ENCODE data around the gene GNG12. TPM values are rescaled to one million over a fixed set of nuclear protein-coding genes. Genes with fewer than 3 reads are reported as not detected.
A peak's percentile ranks its signal among the peaks of the same experiment; 100 is the strongest.

The GNG12 gene
- total RNA-seq, 3 donors from 2014 or later, result 0.16 to 0.30 (median 0.18) TPM

DNA sequence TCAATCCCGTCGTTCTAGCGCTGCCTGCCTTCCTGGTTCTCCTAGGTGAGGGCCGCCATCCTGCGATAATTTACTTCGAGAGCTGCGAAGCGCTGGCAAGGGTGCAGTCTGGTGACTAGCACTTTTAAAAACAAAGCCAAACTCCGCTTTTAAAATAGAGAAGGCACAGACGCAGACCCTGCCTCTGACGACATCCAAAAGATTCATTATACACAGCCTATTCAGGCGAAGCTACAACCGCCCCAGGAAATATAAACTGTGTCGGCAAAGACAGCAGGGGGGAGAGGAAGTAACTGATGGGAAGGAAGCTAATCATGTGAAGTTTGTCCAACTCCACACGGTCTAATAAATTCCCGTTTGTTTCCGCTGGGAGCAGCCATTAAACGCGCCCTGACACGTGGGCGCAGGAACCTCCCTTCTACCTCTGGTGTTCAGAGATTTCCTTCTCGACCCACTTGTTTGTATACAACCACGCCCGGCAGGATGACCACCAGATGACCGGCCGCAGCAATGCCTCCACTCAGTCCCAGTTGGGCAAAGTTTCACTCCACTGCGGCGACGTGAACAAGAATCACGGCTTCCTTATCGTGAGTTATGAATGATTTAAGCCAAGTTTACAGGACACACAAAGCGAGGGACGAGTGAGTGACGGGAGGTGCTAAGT, 1.3 kb downstream of the GNG12 start:
- no peaks in the 10 kb centered on the region for H3K36me3 Mint-ChIP-seq (ENCODE audit: insufficient read depth)
- H3K27me3 Mint-ChIP-seq (ENCODE audit: low read depth), result peaks cover 54% of the 10 kb centered on the region
- no peaks in the 10 kb centered on the region for H3K9me3 Mint-ChIP-seq
- peak overlapping the region; percentile 55 for H3K4me3 Mint-ChIP-seq
- H3K4me1 Mint-ChIP-seq (ENCODE audit: low read depth), result peaks cover 10% of the 10 kb centered on the region
- DNase-seq, result no peak
- ATAC-seq, result no peak

DNA sequence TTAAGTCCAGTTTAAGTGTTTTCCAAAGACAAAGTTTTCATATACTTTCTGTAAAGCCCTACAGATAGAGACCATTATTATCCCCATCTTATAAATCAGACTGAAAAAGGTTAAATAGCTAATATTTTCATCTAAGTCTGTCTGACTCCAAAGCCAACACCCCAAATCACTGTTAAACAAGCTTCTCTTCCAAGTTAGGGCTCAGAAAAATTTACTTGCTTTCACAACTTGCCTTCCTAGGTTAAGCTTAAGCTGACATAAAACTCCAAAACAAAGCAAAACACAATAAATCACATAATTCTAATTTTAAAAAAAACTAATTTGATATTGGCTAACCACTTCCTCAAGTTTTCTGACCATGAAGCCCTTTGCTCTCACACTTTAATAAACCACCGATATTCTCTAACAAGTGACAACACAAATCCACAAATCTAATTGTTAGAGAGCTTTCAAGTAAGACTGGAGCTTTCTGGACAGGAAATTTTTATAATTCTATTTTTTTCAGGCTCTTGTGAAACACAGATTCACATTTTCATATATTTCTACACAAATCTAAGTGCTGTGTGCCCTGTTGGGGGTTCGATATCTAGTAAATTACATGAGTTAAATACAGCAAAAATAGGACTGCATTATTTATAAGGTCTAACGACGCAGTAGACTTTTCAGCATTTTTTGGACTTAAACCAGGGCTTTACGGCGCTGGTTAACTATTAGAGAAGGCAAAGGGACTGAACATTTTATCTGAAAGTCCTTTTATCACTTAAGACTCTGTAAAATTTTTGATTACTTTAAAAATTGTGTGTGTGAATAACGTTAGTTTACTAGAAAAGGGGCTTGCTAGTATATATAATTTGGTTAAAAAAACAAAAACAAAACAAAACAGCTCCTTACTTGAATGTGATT, 2.1 kb downstream of the GNG12 start:
- DNase-seq (no peak), ATAC-seq (no peak)
- Mint-ChIP-seq H3K36me3 (ENCODE audit: insufficient read depth) (no peaks in the 10 kb centered on the region), H3K4me3 (peak overlapping the region; percentile 55), H3K4me1 (ENCODE audit: low read depth) (peaks cover 10% of the 10 kb centered on the region), H3K9me3 (no peaks in the 10 kb centered on the region), H3K27me3 (ENCODE audit: low read depth) (peaks cover 47% of the 10 kb centered on the region)

DNA sequence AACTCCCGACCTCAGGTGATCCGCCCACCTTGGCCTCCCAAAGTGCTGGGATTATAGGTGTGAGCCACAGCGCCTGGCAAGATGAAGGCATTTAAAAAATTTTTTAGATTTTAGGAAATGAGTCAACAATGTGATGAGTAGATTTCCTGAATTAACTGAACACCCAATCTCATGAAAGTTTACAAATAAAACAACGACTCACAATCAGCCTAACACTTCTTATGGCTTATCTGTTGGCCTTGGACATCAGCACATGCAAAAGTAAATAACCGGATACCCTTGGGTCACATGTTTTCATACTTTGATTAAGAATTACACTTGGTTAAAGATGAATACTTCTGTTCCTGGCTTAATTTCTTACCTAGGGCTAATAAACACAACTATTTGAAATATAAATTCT, 3.0 kb downstream of the GNG12 start:
- Mint-ChIP-seq H3K4me3 (no peak overlapping the region), H3K4me1 (ENCODE audit: low read depth) (peaks cover 10% of the 10 kb centered on the region), H3K27me3 (ENCODE audit: low read depth) (peaks cover 40% of the 10 kb centered on the region), H3K36me3 (ENCODE audit: insufficient read depth) (no peaks in the 10 kb centered on the region), H3K9me3 (no peaks in the 10 kb centered on the region)
- DNase-seq (no peak), ATAC-seq (no peak)

DNA sequence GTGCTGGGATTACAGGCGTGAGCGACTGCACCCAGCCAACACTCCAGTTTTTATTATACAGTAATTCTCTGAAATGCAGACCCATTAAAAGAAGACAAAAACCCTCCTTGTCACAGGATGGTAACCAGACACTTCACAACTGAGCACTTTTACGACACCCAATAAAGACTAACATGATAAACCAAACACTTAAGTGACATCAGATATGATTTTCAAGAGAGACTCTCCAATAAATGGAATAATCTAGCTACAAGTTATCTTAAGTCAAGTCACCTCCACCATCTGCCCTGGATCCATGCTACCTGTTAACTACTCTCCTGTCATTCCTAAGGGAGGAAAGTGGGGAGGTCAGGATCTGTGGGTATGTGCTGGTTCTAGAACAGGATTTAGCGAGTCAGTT, 5.6 kb downstream of the GNG12 start:
- Mint-ChIP-seq H3K9me3 (no peaks in the 10 kb centered on the region), H3K27me3 (ENCODE audit: low read depth) (peaks cover 24% of the 10 kb centered on the region), H3K36me3 (ENCODE audit: insufficient read depth) (no peaks in the 10 kb centered on the region), H3K4me3 (no peak overlapping the region), H3K4me1 (ENCODE audit: low read depth) (peaks cover 9% of the 10 kb centered on the region)
- no peak for ATAC-seq
- DNase-seq, result no peak

DNA sequence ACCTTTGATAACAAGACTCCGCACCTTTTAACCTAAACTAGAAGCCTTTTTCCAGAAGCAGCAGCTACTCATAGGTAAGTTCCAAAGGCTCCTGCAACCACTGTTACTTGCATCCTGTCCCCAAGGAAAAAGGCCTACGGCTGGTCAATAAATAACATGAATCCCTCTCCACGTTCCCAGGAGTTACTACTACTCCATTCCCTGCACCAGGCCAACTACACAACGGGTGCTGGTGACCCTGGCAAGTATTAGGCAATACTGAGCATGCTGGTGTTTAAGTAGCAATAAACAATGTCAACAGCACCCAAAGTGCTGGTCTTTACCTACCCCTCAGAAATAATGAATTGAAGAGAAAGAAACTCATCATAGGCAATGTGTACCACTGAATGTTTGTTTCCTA, 7.7 kb downstream of the GNG12 start:
- DNase-seq, result no peak
- ATAC-seq, result no peak
- Mint-ChIP-seq H3K4me1 (ENCODE audit: low read depth) (no peaks in the 10 kb centered on the region), H3K9me3 (no peaks in the 10 kb centered on the region), H3K36me3 (ENCODE audit: insufficient read depth) (no peaks in the 10 kb centered on the region), H3K4me3 (no peak overlapping the region), H3K27me3 (ENCODE audit: low read depth) (peaks cover 10% of the 10 kb centered on the region)

DNA sequence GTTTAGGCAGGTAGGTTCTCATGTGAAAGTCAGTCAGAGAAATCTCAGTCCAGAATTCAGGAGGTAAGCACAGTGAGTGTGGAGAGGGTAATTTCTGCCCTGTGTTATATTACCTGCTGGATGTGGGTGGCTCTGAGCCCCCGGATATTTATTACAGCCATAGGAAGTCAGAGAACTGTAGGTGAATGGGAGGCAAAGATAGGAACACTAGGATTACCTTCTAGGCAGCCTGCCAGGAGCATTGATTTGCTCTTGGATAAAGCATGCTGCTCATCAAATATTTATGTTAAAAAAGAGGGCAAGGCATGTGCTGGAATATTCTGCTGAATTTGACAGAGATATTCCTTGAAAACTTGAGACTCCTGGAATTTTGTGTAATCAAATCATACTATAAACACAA, 8.5 kb downstream of the GNG12 start:
- H3K36me3 Mint-ChIP-seq (ENCODE audit: insufficient read depth), result no peaks in the 10 kb centered on the region

DNA sequence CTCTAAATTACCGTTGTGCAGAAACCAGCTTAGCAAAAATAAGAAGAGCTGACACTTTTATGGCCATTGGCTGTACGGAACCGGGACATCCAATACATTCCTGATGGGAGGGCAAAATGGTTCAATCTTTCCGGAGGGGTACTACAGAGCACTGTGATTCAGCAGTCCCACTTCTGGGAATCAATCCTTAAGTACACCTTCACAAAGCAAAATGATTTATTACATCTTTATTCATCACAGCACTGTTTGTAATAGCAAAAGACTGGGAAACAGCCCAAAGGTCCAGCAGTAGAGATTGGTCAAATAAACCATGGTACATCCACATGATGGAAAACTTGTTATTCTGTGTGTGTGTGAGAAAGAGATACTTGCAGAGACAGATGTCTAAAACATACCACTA, 9.7 kb downstream of the GNG12 start:
- peaks cover 8% of the 10 kb centered on the region for H3K27me3 Mint-ChIP-seq (ENCODE audit: low read depth)
- H3K4me1 Mint-ChIP-seq (ENCODE audit: low read depth), result no peaks in the 10 kb centered on the region
- DNase-seq (no peak), ATAC-seq (no peak)
- no peak overlapping the region for H3K4me3 Mint-ChIP-seq
- no peaks in the 10 kb centered on the region for H3K36me3 Mint-ChIP-seq (ENCODE audit: insufficient read depth)
- H3K9me3 Mint-ChIP-seq, result no peaks in the 10 kb centered on the region

More for the DNA sequence above, 8.5 kb downstream of the GNG12 start:
- no peak for DNase-seq
- no peaks in the 10 kb centered on the region for H3K9me3 Mint-ChIP-seq
- H3K4me1 Mint-ChIP-seq (ENCODE audit: low read depth), result no peaks in the 10 kb centered on the region
- no peak overlapping the region for H3K4me3 Mint-ChIP-seq
- ATAC-seq, result no peak
- peaks cover 6% of the 10 kb centered on the region for H3K27me3 Mint-ChIP-seq (ENCODE audit: low read depth)

DNA sequence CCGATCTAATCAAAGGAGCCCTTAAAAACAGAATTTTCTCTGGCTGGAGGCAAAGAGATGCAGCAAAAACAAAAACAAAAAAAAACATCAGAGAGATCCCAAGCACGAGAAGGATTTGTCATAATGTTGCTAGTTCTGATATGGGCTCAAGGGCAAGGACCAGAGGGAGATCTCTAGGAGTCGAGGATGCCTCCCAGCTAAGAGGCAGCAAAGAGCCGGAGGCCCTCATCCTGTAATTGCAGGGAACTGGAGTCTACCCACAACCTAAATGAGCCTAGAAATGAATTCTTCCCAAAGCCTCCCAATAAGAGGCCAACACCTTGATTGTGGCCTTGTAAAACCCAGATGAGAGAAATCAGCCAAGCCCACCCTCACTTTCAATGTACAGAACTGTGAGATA, 12.0 kb downstream of the GNG12 start:
- H3K4me3 Mint-ChIP-seq, result no peak overlapping the region
- peaks cover 11% of the 10 kb centered on the region for H3K27me3 Mint-ChIP-seq (ENCODE audit: low read depth)
- no peaks in the 10 kb centered on the region for H3K9me3 Mint-ChIP-seq
- no peak for DNase-seq
- H3K36me3 Mint-ChIP-seq (ENCODE audit: insufficient read depth), result no peaks in the 10 kb centered on the region
- ATAC-seq, result no peak
- no peaks in the 10 kb centered on the region for H3K4me1 Mint-ChIP-seq (ENCODE audit: low read depth)

DNA sequence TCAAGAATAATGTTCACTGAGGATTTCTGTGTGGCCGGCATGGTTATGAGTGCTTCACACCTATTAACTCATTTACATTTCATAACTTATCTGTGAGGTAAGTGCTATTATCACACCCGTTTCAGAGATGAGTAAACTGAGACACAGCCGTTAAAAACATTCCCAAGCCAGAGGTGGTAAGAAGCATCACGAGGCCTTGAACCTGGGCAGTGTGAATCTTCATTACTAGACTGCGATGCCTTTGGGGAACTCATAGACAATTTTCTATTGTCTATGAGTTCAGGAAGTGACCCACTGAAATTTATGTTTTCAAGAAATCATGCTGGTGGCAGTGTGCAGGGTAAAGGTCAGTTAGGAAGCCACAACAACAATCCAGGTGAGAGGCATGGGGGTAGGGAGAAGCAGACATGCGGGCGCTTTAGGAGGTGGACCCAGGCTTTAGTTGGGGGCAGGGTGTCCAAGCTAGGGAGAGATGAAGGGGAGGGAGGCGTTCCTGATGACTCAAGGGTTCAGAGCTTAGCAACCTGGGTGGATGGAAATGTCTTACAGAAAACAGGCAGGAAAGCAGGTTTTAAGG, 14.5 kb downstream of the GNG12 start:
- Mint-ChIP-seq H3K4me3 (no peak overlapping the region), H3K27me3 (ENCODE audit: low read depth) (peaks cover 11% of the 10 kb centered on the region), H3K4me1 (ENCODE audit: low read depth) (no peaks in the 10 kb centered on the region), H3K9me3 (no peaks in the 10 kb centered on the region), H3K36me3 (ENCODE audit: insufficient read depth) (no peaks in the 10 kb centered on the region)
- ATAC-seq (no peak), DNase-seq (no peak)

DNA sequence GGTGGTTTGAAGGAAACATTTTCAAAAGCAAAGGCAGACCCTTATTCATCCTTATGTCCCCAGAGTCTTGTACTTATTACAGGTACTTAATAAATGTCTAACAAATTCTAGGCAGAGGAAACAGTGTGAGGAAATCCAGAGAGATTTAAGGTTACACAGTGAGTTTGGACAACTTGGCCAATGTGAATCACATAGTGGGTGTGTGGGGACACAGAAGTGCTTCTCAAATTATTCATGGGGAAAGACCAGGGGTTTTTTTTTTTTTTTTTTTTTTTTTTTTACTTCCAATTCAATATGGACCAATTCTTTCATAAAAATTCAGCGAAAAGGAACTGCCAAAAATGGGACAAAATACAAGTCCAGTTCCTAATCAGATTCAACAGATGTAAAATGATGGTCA, 15.1 kb downstream of the GNG12 start:
- ATAC-seq (no peak), DNase-seq (no peak)
- Mint-ChIP-seq H3K9me3 (no peaks in the 10 kb centered on the region), H3K4me1 (ENCODE audit: low read depth) (no peaks in the 10 kb centered on the region), H3K4me3 (no peak overlapping the region), H3K27me3 (ENCODE audit: low read depth) (peaks cover 11% of the 10 kb centered on the region), H3K36me3 (ENCODE audit: insufficient read depth) (no peaks in the 10 kb centered on the region)

DNA sequence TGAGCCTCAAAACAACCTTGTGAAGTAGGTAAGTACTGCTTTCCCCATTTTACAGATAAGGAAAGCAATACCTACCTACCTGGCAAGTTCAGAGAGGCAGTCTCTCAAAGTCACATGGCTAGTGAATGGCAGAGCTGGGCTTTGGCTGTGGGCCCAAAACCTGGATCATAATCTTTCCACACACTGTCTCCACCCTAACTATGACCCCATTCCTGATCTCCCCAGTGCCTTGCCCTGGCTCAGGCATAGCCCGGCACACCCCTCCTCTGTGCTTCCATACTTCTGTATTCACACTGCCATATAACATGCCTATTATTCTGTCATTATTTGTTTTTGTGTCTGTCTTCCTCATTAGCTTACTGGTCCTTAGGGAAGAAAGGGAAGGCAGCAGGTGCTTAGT, 15.9 kb downstream of the GNG12 start:
- Mint-ChIP-seq H3K4me1 (ENCODE audit: low read depth) (no peaks in the 10 kb centered on the region), H3K9me3 (no peaks in the 10 kb centered on the region), H3K36me3 (ENCODE audit: insufficient read depth) (no peaks in the 10 kb centered on the region), H3K4me3 (no peak overlapping the region), H3K27me3 (ENCODE audit: low read depth) (peaks cover 11% of the 10 kb centered on the region)
- DNase-seq (no peak), ATAC-seq (no peak)

DNA sequence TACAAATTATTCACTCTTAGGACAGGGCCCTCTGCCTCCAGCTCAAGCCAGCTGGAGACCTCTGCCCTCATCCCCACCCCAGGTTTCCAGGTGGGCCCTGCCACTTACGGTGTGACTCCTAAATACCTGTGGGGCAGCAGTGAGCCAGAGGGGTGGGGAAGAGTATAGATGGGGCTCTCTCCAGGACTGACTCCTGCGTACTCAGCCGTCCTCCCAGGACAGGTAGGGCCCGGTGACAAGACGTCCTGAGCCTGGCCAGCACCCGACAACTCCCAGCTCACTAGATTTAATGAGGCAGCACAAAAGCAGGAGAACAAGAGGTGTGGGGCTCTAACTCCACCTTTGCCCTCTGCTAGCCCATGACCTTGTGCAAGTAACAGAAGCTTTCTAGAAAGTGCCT, 16.8 kb downstream of the GNG12 start:
- peaks cover 11% of the 10 kb centered on the region for H3K27me3 Mint-ChIP-seq (ENCODE audit: low read depth)
- no peaks in the 10 kb centered on the region for H3K36me3 Mint-ChIP-seq (ENCODE audit: insufficient read depth)
- no peak for ATAC-seq

DNA sequence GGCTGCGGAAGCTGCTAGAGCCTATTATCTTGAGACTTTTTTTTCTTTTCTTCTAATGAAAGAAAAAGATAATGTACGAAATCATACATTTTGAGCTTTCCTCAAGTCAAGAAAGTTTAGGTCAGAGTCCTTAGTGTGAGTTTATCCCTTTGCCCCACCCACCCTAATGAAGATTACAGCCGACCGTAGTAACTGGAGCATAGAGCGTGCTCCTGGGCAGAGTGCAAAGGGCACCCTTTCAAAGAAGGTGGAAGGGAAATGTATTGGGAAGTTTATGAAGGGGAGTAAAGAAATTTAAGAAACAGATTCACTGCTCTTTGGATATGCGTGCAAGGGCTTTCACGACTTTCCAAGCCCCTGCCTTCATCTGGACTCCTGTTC, 17.2 kb downstream of the GNG12 start:
- Mint-ChIP-seq H3K27me3 (ENCODE audit: low read depth) (peaks cover 11% of the 10 kb centered on the region), H3K4me1 (ENCODE audit: low read depth) (no peaks in the 10 kb centered on the region), H3K9me3 (no peaks in the 10 kb centered on the region), H3K36me3 (ENCODE audit: insufficient read depth) (no peaks in the 10 kb centered on the region), H3K4me3 (no peak overlapping the region)
- DNase-seq (no peak), ATAC-seq (no peak)

More for the DNA sequence above, 16.8 kb downstream of the GNG12 start:
- H3K4me1 Mint-ChIP-seq (ENCODE audit: low read depth), result no peaks in the 10 kb centered on the region
- H3K9me3 Mint-ChIP-seq, result no peaks in the 10 kb centered on the region
- no peak overlapping the region for H3K4me3 Mint-ChIP-seq
- no peak for DNase-seq

DNA sequence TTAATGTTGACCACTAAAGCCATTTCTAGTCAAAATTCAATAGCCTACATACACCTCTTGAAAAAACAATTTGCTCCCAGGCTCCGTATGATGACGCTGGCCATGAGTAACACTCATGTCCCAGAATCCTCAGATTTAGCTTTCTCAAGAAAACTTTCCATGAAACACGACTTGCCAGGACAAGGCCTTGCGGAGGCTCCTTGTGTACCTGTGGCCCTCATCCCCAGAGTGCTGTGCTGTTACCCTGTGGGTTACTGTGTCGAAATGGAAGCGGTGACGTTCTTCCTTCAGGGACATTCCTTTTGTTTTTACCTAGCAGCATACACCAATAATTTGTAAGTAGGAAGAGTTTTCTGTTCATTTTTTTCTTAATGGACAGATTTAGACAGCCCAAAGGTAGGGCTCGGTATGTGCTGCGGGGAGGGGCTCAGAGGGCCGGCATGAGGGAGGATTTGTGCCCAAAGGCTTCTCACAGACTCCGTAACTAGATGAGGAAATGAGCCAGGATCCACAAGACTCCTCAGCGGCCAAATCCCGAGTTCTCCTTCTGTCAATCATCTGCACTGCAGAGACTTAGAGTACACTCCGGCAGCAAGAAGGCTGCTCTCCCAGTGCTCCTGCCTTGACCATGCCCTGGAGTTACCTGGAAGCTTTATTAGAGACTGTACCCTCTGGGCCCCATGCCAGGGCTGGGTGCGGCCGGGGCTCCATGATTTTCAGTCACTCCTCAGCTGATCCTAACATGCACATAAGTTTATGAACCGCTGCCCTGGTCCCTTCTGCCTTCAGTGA, 17.8 kb downstream of the GNG12 start:
- ATAC-seq (no peak), DNase-seq (no peak)
- H3K9me3 Mint-ChIP-seq, result no peaks in the 10 kb centered on the region
- H3K4me1 Mint-ChIP-seq (ENCODE audit: low read depth), result no peaks in the 10 kb centered on the region
- H3K27me3 Mint-ChIP-seq (ENCODE audit: low read depth), result peaks cover 11% of the 10 kb centered on the region
- H3K36me3 Mint-ChIP-seq (ENCODE audit: insufficient read depth), result no peaks in the 10 kb centered on the region
- no peak overlapping the region for H3K4me3 Mint-ChIP-seq
